ENCODE data around the gene HIVEP3.

HIVEP3 gene

GRCh38 chr1:41485605-41486004 is 433.1 kb downstream of the HIVEP3 start:
- Histone ChIP-seq H3K9me3 (ENCODE audit: control insufficient read depth, insufficient read depth, low read length) (no peaks in the 10 kb centered on the region), H3K4me1 (ENCODE audit: control insufficient read depth, insufficient read depth, low read length) (peaks cover 8% of the 10 kb centered on the region), H3K4me3 (ENCODE audit: low read length) (no peak overlapping the region), H3K27ac (ENCODE audit: low read length) (no peak overlapping the region), H3K36me3 (ENCODE audit: control insufficient read depth, insufficient read depth, low read length) (no peaks in the 10 kb centered on the region), H3K27me3 (ENCODE audit: control insufficient read depth, insufficient read depth, low read length) (no peaks in the 10 kb centered on the region)
- no peak for DNase-seq (ENCODE audit: low read depth, low spot score)
- WGBS (ENCODE audit: insufficient coverage, insufficient read length): no CpG with 5 or more reads among the region's 5 CpGs

- DNase-seq (ENCODE audit: low read depth, low spot score): no peak
- no peaks in the 10 kb centered on the region for H3K27me3 ChIP-seq (ENCODE audit: control insufficient read depth, insufficient read depth, low read length)
- no peaks in the 10 kb centered on the region for H3K9me3 ChIP-seq (ENCODE audit: control insufficient read depth, insufficient read depth, low read length)
- no CpG with 5 or more reads among the region's 27 CpGs for WGBS (ENCODE audit: insufficient coverage, insufficient read length)
- no peak within 1 kb of the TSS for H3K27ac ChIP-seq (ENCODE audit: low read length)
- no peaks in the 10 kb centered on the region for H3K36me3 ChIP-seq (ENCODE audit: control insufficient read depth, insufficient read depth, low read length)
- H3K4me3 ChIP-seq (ENCODE audit: low read length): no peak within 1 kb of the TSS
- H3K4me1 ChIP-seq (ENCODE audit: control insufficient read depth, insufficient read depth, low read length): peaks cover 8% of the 10 kb centered on the region
These were observed 434.1 kb downstream of the HIVEP3 start, which contains the start of gene EDN2 for GRCh38 chr1:41484402-41485241. Gene EDN2, minus strand, starts transcription at chr1:41484683. Its CDS starts 82 bp downstream, at chr1:41484601.

GRCh38 chr1:41483960-41484401 is 434.7 kb downstream of the HIVEP3 start:
- Histone ChIP-seq H3K4me3 (ENCODE audit: low read length) (no peak overlapping the region), H3K9me3 (ENCODE audit: control insufficient read depth, insufficient read depth, low read length) (no peaks in the 10 kb centered on the region), H3K4me1 (ENCODE audit: control insufficient read depth, insufficient read depth, low read length) (peaks cover 8% of the 10 kb centered on the region), H3K27ac (ENCODE audit: low read length) (no peak overlapping the region), H3K27me3 (ENCODE audit: control insufficient read depth, insufficient read depth, low read length) (no peaks in the 10 kb centered on the region), H3K36me3 (ENCODE audit: control insufficient read depth, insufficient read depth, low read length) (no peaks in the 10 kb centered on the region)
- DNase-seq (ENCODE audit: low read depth, low spot score): no peak
- no CpG with 5 or more reads among the region's 9 CpGs for WGBS (ENCODE audit: insufficient coverage, insufficient read length)

GRCh38 chr1:41483001-41483850 is 435.5 kb downstream of the HIVEP3 start:
- H3K4me1 ChIP-seq (ENCODE audit: control insufficient read depth, insufficient read depth, low read length): peaks cover 8% of the 10 kb centered on the region
- no peaks in the 10 kb centered on the region for H3K36me3 ChIP-seq (ENCODE audit: control insufficient read depth, insufficient read depth, low read length)
- DNase-seq (ENCODE audit: low read depth, low spot score): no peak
- no peaks in the 10 kb centered on the region for H3K9me3 ChIP-seq (ENCODE audit: control insufficient read depth, insufficient read depth, low read length)
- no peaks in the 10 kb centered on the region for H3K27me3 ChIP-seq (ENCODE audit: control insufficient read depth, insufficient read depth, low read length)
- H3K4me3 ChIP-seq (ENCODE audit: low read length): no peak overlapping the region
- WGBS (ENCODE audit: insufficient coverage, insufficient read length): no CpG with 5 or more reads among the region's 21 CpGs
- H3K27ac ChIP-seq (ENCODE audit: low read length): no peak overlapping the region

- Histone ChIP-seq H3K27ac (ENCODE audit: low read length) (no peak overlapping the region), H3K4me3 (ENCODE audit: low read length) (no peak overlapping the region), H3K27me3 (ENCODE audit: control insufficient read depth, insufficient read depth, low read length) (no peaks in the 10 kb centered on the region), H3K4me1 (ENCODE audit: control insufficient read depth, insufficient read depth, low read length) (peaks cover 6% of the 10 kb centered on the region), H3K36me3 (ENCODE audit: control insufficient read depth, insufficient read depth, low read length) (no peaks in the 10 kb centered on the region), H3K9me3 (ENCODE audit: control insufficient read depth, insufficient read depth, low read length) (no peaks in the 10 kb centered on the region)
- DNase-seq (ENCODE audit: low read depth, low spot score): no peak
- no CpG with 5 or more reads among the region's 18 CpGs for WGBS (ENCODE audit: insufficient coverage, insufficient read length)
These were observed 436.5 kb downstream of the HIVEP3 start for GRCh38 chr1:41482001-41482765.

- Histone ChIP-seq H3K4me3 (ENCODE audit: low read length) (no peak overlapping the region), H3K36me3 (ENCODE audit: control insufficient read depth, insufficient read depth, low read length) (no peaks in the 10 kb centered on the region; the same call in 1 of the 2 replicates), H3K27me3 (ENCODE audit: control insufficient read depth, insufficient read depth, low read length) (no peaks in the 10 kb centered on the region), H3K27ac (ENCODE audit: low read length) (no peak overlapping the region), H3K9me3 (ENCODE audit: control insufficient read depth, insufficient read depth, low read length) (no peaks in the 10 kb centered on the region), H3K4me1 (ENCODE audit: control insufficient read depth, insufficient read depth, low read length) (peaks cover 9% of the 10 kb centered on the region)
- WGBS (ENCODE audit: insufficient coverage, insufficient read length): no CpG with 5 or more reads among the region's 15 CpGs
- DNase-seq (ENCODE audit: low read depth, low spot score): no peak
These were observed 437.5 kb downstream of the HIVEP3 start for GRCh38 chr1:41481109-41481775.

GRCh38 chr1:41480204-41481108 is 438.3 kb downstream of the HIVEP3 start:
- H3K4me3 ChIP-seq (ENCODE audit: low read length): no peak overlapping the region
- no peaks in the 10 kb centered on the region for H3K9me3 ChIP-seq (ENCODE audit: control insufficient read depth, insufficient read depth, low read length)
- DNase-seq (ENCODE audit: low read depth, low spot score): no peak
- no CpG with 5 or more reads among the region's 10 CpGs for WGBS (ENCODE audit: insufficient coverage, insufficient read length)
- peaks cover 7% of the 10 kb centered on the region for H3K4me1 ChIP-seq (ENCODE audit: control insufficient read depth, insufficient read depth, low read length)
- H3K27me3 ChIP-seq (ENCODE audit: control insufficient read depth, insufficient read depth, low read length): no peaks in the 10 kb centered on the region
- no peaks in the 10 kb centered on the region; the same call in 1 of the 2 replicates for H3K36me3 ChIP-seq (ENCODE audit: control insufficient read depth, insufficient read depth, low read length)
- H3K27ac ChIP-seq (ENCODE audit: low read length): no peak overlapping the region

- H3K27me3 ChIP-seq (ENCODE audit: control insufficient read depth, insufficient read depth, low read length): no peaks in the 10 kb centered on the region
- no CpG with 5 or more reads among the region's 3 CpGs for WGBS (ENCODE audit: insufficient coverage, insufficient read length)
These were observed 438.9 kb downstream of the HIVEP3 start for GRCh38 chr1:41479808-41480160.

More at GRCh38 chr1:41479808-41480160, 438.9 kb downstream of the HIVEP3 start:
- Histone ChIP-seq H3K4me1 (ENCODE audit: control insufficient read depth, insufficient read depth, low read length) (peaks cover 7% of the 10 kb centered on the region), H3K36me3 (ENCODE audit: control insufficient read depth, insufficient read depth, low read length) (no peaks in the 10 kb centered on the region; the same call in 1 of the 2 replicates), H3K27ac (ENCODE audit: low read length) (no peak overlapping the region), H3K9me3 (ENCODE audit: control insufficient read depth, insufficient read depth, low read length) (no peaks in the 10 kb centered on the region), H3K4me3 (ENCODE audit: low read length) (no peak overlapping the region)
- no peak for DNase-seq (ENCODE audit: low read depth, low spot score)

Measured in iPS DF 6.9 (cell line).